K562 (cell line): ENCODE measurements around the gene MIEF2. TPM values are rescaled to one million over a fixed set of nuclear protein-coding genes. Genes with fewer than 3 reads are reported as not detected.

Experiments used
- ATAC-seq: fragments of 200-7000 bp; cut with Tn5 transposase; 3 replicates; pipeline ENCODE4 v1.9.1; 2020; ENCODE audit warnings: moderate library complexity
- BruUV-seq: library from RNA; stranded (reverse); fragments of 400-500 nt; replicated peaks from 2 replicates; lab custom pipeline; 2021; lab: Mats Ljungman, UMichigan
- CTCF ChIA-PET: fragments of 300-600 bp; formaldehyde crosslinking; extraction: SDS; loops from one replicate; lab custom pipeline; 2021; ENCODE audit warnings: low intra/inter-chr PET ratio; lab: Yijun Ruan, JAX
- POLR2A ChIA-PET: fragments of 300-600, 350-650 bp; sonication (Branson Sonifier 250); formaldehyde crosslinking; extraction: SDS; loops from one replicate; lab custom pipeline; 2021; ENCODE audit warnings: antibody characterized with exemption, inconsistent platforms; lab: Yijun Ruan, JAX
- DNase-seq, 4 experiments: peaks; one replicate each; pipeline versions ENCODE4 v3.0.0 to v3.0.0-alpha.2; 2011 to 2018; ENCODE audit warnings: low spot score in 3 of 4, mixed read lengths in 3 of 4; ENCODE audit errors: extremely low read depth in 1 of 4
- FAIRE-seq: peaks from 2 replicates; lab custom pipeline; 2011; peaks lifted over from hg19 to GRCh38; lab: Jason Lieb, UNC
- H2AFZ ChIP-seq: 2 replicates; pipeline ENCODE4 v1.6.0; 2011; ENCODE audit warnings: low read depth, low read length, control low read depth, inconsistent platforms
- H3K27ac ChIP-seq: fragments of 200-600 bp; 3 replicates; pipeline ENCODE4 v1.8.0; 2011; ENCODE audit warnings: low read depth, mild to moderate bottlenecking, control low read depth, inconsistent platforms, low read length, moderate library complexity, mixed read lengths; ENCODE audit errors: extremely low read depth
- H3K27me3 ChIP-seq, 2 experiments: fragments of 300-600 bp in 1 of 2; 2 replicates in 1 of 2; 3 replicates in 1 of 2; pipeline versions ENCODE4 v1.6.0 to v1.8.0; 2011; ENCODE audit warnings: inconsistent platforms in 2 of 2, low read length in 2 of 2, mild to moderate bottlenecking in 1 of 2, mixed read lengths in 1 of 2, moderate library complexity in 1 of 2; ENCODE audit not compliant: control insufficient read depth in 2 of 2, insufficient read depth in 2 of 2
- H3K36me3 ChIP-seq: fragments of 300-600 bp; 3 replicates; pipeline ENCODE4 v1.8.0; 2011; ENCODE audit warnings: mild to moderate bottlenecking, low read length, inconsistent platforms; ENCODE audit not compliant: control insufficient read depth, insufficient read depth
- H3K4me1 ChIP-seq, 2 experiments: fragments of 200-600 bp in 1 of 2; replicated peaks in 1 of 2; 2 replicates in 1 of 2; 3 replicates in 1 of 2; pipeline versions ENCODE4 v1.5.1 to v1.8.0; 2011; ENCODE audit warnings: inconsistent platforms in 2 of 2, low read length in 2 of 2, mild to moderate bottlenecking in 1 of 2, mixed read lengths in 1 of 2, moderate library complexity in 1 of 2; ENCODE audit not compliant: control insufficient read depth in 2 of 2, insufficient read depth in 2 of 2
- H3K4me2 ChIP-seq: 2 replicates; pipeline ENCODE4 v1.6.1; 2011; ENCODE audit warnings: low read length, control low read depth, inconsistent platforms, mixed read lengths; ENCODE audit not compliant: insufficient read depth
- H3K4me3 ChIP-seq: fragments of 200-600 bp; sonication (generic), shearing (Covaris generic); 2 replicates; pipeline ENCODE4 v1.5.1; 2016; ENCODE audit warnings: control low read depth, inconsistent platforms
- H3K79me2 ChIP-seq: fragments of 200-600 bp; 3 replicates; pipeline ENCODE4 v1.8.0; 2011; ENCODE audit warnings: low read length, inconsistent platforms; ENCODE audit not compliant: control insufficient read depth, insufficient read depth
- H3K9ac ChIP-seq, 2 experiments: 2 replicates each; pipeline versions ENCODE4 v1.6.0 to v1.6.1; 2011; ENCODE audit warnings: low read depth in 2 of 2, low read length in 2 of 2, control low read depth in 1 of 2, inconsistent platforms in 1 of 2, mild to moderate bottlenecking in 1 of 2, mixed read lengths in 1 of 2; ENCODE audit not compliant: insufficient read depth in 1 of 2
- H3K9me1 ChIP-seq: one replicate; pipeline ENCODE4 v1.6.0; 2011; ENCODE audit warnings: inconsistent platforms, mild to moderate bottlenecking, low read length, moderate library complexity; ENCODE audit not compliant: control insufficient read depth, insufficient read depth
- H3K9me3 ChIP-seq: replicated peaks from 2 replicates; pipeline ENCODE4 v1.5.1; 2011; ENCODE audit warnings: low read depth, low read length, inconsistent platforms; ENCODE audit not compliant: control insufficient read depth, insufficient read depth
- H4K20me1 ChIP-seq: replicated peaks from 2 replicates; pipeline ENCODE4 v1.6.1; 2011; ENCODE audit warnings: low read length, inconsistent platforms, mixed read lengths; ENCODE audit not compliant: control insufficient read depth, insufficient read depth
- BRD4 ChIP-seq: fragments of 200-600 bp; sonication (generic); IDR thresholded peaks from 2 replicates; pipeline ENCODE4 v1.6.1; 2017; ENCODE audit warnings: inconsistent platforms
- GATA2 ChIP-seq: sonication (generic); formaldehyde crosslinking; IDR thresholded peaks from 2 replicates; pipeline ENCODE4 v1.4.0; 2020; ENCODE audit warnings: mild to moderate bottlenecking, missing genetic modification reagents
- GATAD2A ChIP-seq: fragments of 450-650 bp; IDR thresholded peaks from 2 replicates; pipeline ENCODE4 v1.6.1; 2017
- HDGF ChIP-seq: fragments of 450-650 bp; IDR thresholded peaks from 2 replicates; pipeline ENCODE4 v1.6.1; 2016
- NCOA1 ChIP-seq: fragments of 450-650 bp; IDR thresholded peaks from 2 replicates; pipeline ENCODE4 v1.6.1; 2016; ENCODE audit warnings: low read depth
- NEUROD1 ChIP-seq: fragments of 150-350 bp; IDR thresholded peaks from 2 replicates; pipeline ENCODE4 v1.6.1; 2014; ENCODE audit warnings: borderline replicate concordance, low read length, low read depth; ENCODE audit not compliant: partially characterized antibody
- POLR2H ChIP-seq: IDR thresholded peaks from 2 replicates; pipeline ENCODE4 v1.6.1; 2016; ENCODE audit warnings: missing genetic modification characterization, low read depth, mild to moderate bottlenecking, control low read depth, missing compliant biosample characterization, moderate library complexity
- SIRT6 ChIP-seq: IDR thresholded peaks from one replicate; pipeline ENCODE4 v1.6.1; 2012; ENCODE audit warnings: low read depth, mild to moderate bottlenecking, control low read depth, inconsistent platforms, low read length, moderate library complexity
- TFE3 ChIP-seq: fragments of 450-650 bp; formaldehyde crosslinking; IDR thresholded peaks from 2 replicates; pipeline ENCODE4 v1.4.0; 2020; ENCODE audit warnings: mild to moderate bottlenecking, mixed read lengths
- ZFP36 ChIP-seq: fragments of 150-350 bp; IDR thresholded peaks from 2 replicates; pipeline ENCODE4 v1.6.1; 2018; ENCODE audit warnings: low read length, low read depth; ENCODE audit not compliant: partially characterized antibody
- ZNF354B ChIP-seq: fragments of 250-450 bp; sonication (Bioruptor Pico); IDR thresholded peaks from 2 replicates; pipeline ENCODE4 v1.4.0; 2020
- ZNF408 ChIP-seq: fragments of 250-450 bp; sonication (Bioruptor Pico); IDR thresholded peaks from 2 replicates; pipeline ENCODE4 v1.4.0; 2020; ENCODE audit warnings: low read depth, mild to moderate bottlenecking, moderate library complexity
- WGBS: fragments of 100-300 bp; shearing (Covaris generic); methylation state at CpG from one replicate; pipeline ENCODE4 v1.1.6; 2016; ENCODE audit warnings: low coverage, mixed read lengths; ENCODE audit not compliant: insufficient coverage; ENCODE audit errors: missing lambda C conversion rate; 5-methylcytosine and 5-hydroxymethylcytosine counted together
- in situ Hi-C: fragments of 300-500 bp; cut with MboI; formaldehyde crosslinking; loops from 4 replicates; pipeline ENCODE4 v1.15.0; 2018; ENCODE audit warnings: inconsistent platforms, mixed read lengths
- intact Hi-C: fragments of 100-400 bp; cut with micrococcal nuclease; formaldehyde crosslinking; loops from 2 replicates; pipeline ENCODE4 v1.14.2; 2022
- polyA plus RNA-seq, 8 experiments: library from polyadenylated mRNA; depleted of rRNA in 4 of 8; stranded (reverse) in 5 of 8; unstranded in 3 of 8; fragments of >200 nt; fragmentation: Nextera tagmentation in 2 of 8; fragmentation: Illumina TruSeq in 1 of 8; extraction: Ambion mirVana in 2 of 8; extraction: Trizol in 1 of 8; gene quantifications; 2 replicates each; pipeline versions ENCODE4 v1.2.1 to v1.2.3, GENCODE V29; 2011 to 2014; ENCODE audit warnings: inconsistent platforms in 1 of 8, missing spikeins in 1 of 8
- total RNA-seq, 7 experiments: library from RNA; depleted of rRNA in 6 of 7; stranded (reverse); fragments of >200 nt in 6 of 7; fragmentation: Illumina TruSeq in 2 of 7; extraction: Trizol in 2 of 7; gene quantifications; 2 replicates each; pipeline versions ENCODE4 v1.2.1 to v1.2.3, GENCODE V29; 2011 to 2021; ENCODE audit warnings: low replicate concordance in 1 of 7
- TF ChIP-seq, protein P1 (sequence below): fragments of 200-400 bp; formaldehyde crosslinking; IDR thresholded peaks from 2 replicates; pipeline ENCODE4 v1.6.1; 2017; ENCODE audit warnings: mild to moderate bottlenecking, low read depth, low read length, moderate library complexity

MIEF2 gene
- total and polyA plus RNA-seq, 9 of the 15 experiments (the other 6 are each of a cell fraction or from before 2014, with no cell fraction given): 0.10 to 8.2 (median 2.4) TPM

GRCh38 chr17:18280766-18281371 lies 20.4 kb downstream of the MIEF2 start:
- FAIRE-seq: no peak
- H3K79me2 ChIP-seq: no peaks in the 10 kb centered on the region
- in situ Hi-C loops (no loop called here), intact Hi-C loops (no loop called here)
- POLR2A ChIA-PET: interaction anchor here (1.4 to 1.6 kb wide), 2 partner anchors 10 to 12 kb away, joined by 5 to 6 read pairs; no protein-coding TSS in a partner anchor
- no TSS peak for BruUV-seq
- no peaks in the 10 kb centered on the region for H3K27me3 ChIP-seq
- H3K9me1 ChIP-seq: no peaks in the 10 kb centered on the region
- 73% methylated on average over 5 of the region's 5 CpGs for WGBS
- peak in 1 of 4 experiments; percentile 24 for DNase-seq
- ATAC-seq: no peak
- H4K20me1 ChIP-seq: no peaks in the 10 kb centered on the region; the same call in 1 of the 2 replicates
- TF ChIP-seq POLR2H (tag): no peak
- no peak overlapping the region for H2AFZ ChIP-seq
- peaks cover 85% of the 10 kb centered on the region for H3K36me3 ChIP-seq
- H3K9ac ChIP-seq: no peak overlapping the region
- H3K4me1 ChIP-seq: no peaks in the 10 kb centered on the region
- no peak overlapping the region for H3K27ac ChIP-seq
- H3K4me3 ChIP-seq: no peak overlapping the region
- CTCF ChIA-PET: no interaction called here
- H3K4me2 ChIP-seq: no peak overlapping the region
- H3K9me3 ChIP-seq: no peaks in the 10 kb centered on the region

GRCh38 chr17:18281788-18282187 lies 21.3 kb downstream of the MIEF2 start:
- WGBS: 97% methylated on average over 6 of the region's 6 CpGs
- no peaks in the 10 kb centered on the region for H3K27me3 ChIP-seq
- intact Hi-C loops: no loop called here
- ATAC-seq (no peak), DNase-seq (no peak), FAIRE-seq (no peak)
- H3K27ac ChIP-seq: no peak overlapping the region
- CTCF ChIA-PET: no interaction called here
- TF ChIP-seq ZFP36 (no peak), TFE3 (CRISPR knock-in tag) (no peak), ZNF408 (CRISPR knock-in tag) (no peak), GATAD2A (no peak), GATA2 (CRISPR knock-in tag) (no peak), BRD4 (no peak), NCOA1 (no peak), HDGF (no peak), SIRT6 (no peak), ZNF354B (CRISPR knock-in tag) (no peak), NEUROD1 (no peak)
- TF ChIP-seq, protein P1, sequence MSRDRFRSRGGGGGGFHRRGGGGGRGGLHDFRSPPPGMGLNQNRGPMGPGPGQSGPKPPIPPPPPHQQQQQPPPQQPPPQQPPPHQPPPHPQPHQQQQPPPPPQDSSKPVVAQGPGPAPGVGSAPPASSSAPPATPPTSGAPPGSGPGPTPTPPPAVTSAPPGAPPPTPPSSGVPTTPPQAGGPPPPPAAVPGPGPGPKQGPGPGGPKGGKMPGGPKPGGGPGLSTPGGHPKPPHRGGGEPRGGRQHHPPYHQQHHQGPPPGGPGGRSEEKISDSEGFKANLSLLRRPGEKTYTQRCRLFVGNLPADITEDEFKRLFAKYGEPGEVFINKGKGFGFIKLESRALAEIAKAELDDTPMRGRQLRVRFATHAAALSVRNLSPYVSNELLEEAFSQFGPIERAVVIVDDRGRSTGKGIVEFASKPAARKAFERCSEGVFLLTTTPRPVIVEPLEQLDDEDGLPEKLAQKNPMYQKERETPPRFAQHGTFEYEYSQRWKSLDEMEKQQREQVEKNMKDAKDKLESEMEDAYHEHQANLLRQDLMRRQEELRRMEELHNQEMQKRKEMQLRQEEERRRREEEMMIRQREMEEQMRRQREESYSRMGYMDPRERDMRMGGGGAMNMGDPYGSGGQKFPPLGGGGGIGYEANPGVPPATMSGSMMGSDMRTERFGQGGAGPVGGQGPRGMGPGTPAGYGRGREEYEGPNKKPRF: no peak
- H3K4me2 ChIP-seq: no peak overlapping the region
- BruUV-seq: no TSS peak
- peaks cover 80% of the 10 kb centered on the region for H3K36me3 ChIP-seq
- POLR2A ChIA-PET: interaction anchor here (1.0 to 1.6 kb wide), 3 partner anchors 9 to 11 kb away, joined by 3 to 6 read pairs (median 5); no protein-coding TSS in a partner anchor
- H3K9me1 ChIP-seq: no peaks in the 10 kb centered on the region
- H3K79me2 ChIP-seq: no peaks in the 10 kb centered on the region
- no peaks in the 10 kb centered on the region for H3K9me3 ChIP-seq
- no peaks in the 10 kb centered on the region for H3K4me1 ChIP-seq
- no peaks in the 10 kb centered on the region; the same call in 1 of the 2 replicates for H4K20me1 ChIP-seq
- in situ Hi-C loops: no loop called here
- H3K9ac ChIP-seq: no peak overlapping the region
- no peak overlapping the region for H2AFZ ChIP-seq
- no peak overlapping the region for H3K4me3 ChIP-seq
